CD4-positive, alpha-beta T cell treated with Interleukin-6 for 4 hours (primary cell): ENCODE measurements around the gene TMEM238L.

Source experiments
- DNase-seq: peaks from one replicate; pipeline ENCODE4 v3.0.0-alpha.2; 2020; ENCODE audit warnings: mixed read lengths

TMEM238L gene

DNA sequence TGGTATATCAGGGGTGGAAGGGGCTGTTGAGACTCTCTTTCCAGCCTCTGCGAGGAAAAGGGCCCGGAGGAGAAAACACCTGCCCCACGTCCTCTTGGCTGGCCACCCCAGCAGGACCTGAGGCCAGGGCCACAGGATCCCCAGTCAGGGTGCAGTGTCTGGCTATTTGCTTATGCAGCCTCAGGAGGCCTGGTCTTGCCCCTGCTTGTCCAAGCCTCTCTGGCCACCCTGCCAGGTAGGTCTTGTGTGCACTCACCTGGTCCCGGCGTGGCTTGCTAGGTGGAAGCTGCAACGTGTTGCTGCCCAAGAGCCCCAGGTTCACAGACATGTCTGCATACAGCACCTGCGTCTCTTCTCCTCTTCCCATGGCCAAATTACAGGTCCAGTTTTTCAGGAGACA lies 549 bp downstream of the TMEM238L start:
- DNase-seq: no peak

DNA sequence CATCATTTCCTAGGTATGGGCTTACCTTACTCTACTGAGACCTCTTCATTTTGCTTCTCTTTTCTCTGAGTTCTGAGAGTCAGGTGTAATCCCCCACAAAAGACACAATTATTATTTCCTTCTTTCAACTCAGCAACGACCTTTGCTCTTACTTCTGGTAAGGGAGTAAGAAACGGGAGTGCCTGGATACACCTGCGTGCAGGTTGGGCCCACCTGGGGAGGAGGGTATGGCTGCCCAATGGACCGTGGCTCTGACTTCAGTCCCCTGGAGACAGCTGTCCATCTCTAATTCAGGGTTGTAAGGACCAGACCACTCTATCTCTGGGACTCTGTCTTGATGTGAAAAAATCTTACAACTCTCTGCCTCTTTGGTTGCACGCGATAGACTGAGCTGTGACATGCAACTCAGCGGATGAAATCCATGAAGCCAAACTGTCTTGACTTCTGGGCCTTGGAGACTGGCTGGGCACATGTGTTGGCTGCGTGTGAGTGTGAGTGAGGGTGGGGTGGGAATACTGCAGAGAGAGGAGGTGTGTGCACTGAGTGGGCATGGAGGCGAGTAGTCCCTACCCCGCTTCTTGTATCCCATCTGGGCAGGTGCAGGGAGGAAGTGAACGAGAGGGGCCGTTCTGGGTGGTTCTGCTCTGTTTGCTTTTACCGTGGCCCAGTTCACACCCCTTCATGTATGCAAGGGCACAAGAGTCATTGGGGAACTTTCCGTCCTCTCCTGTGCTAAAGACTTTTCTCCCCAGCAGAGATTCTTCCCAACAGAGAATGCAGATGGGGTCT lies 1.2 kb downstream of the TMEM238L start:
- DNase-seq: no peak

DNA sequence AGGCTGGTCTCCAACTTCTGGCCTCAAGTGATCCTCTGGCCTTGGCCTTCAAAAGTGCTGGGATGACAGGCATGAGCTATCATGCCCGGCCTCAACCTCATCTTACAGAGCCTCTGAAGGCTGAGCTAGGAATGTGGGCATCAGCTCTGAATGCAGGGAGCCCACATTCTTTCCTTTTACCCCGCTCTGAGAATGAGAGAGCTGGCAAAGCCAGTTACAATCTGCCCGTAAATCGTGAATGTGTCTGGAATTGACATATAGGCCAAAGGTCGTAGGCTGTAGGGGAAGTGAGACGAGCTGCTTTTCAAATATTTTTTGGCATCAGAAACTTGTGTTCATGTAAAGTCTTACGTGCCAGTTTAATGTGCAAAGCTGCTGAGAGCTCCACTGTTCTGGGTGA lies 4.5 kb downstream of the TMEM238L start:
- DNase-seq: no peak

DNA sequence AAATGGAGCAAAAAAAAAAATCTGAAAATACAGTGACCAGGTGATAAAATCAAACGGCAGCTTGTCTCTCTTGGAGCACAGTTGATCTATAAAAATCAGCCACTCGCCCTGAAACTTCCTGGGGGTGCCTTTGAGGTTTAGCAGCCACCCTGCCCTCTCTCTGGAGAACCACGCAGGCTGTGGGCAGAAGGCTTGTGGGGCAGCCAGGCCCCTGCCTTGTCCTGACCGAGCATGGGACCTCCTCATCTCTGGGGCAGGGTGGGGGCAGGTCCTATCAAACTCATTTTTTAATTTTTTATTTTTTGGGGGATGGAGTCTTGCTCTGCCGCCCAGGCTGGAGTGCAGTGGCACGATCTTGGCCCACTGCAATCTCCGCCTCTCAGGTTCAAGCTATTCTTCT lies 5.0 kb downstream of the TMEM238L start:
- no peak for DNase-seq

DNA sequence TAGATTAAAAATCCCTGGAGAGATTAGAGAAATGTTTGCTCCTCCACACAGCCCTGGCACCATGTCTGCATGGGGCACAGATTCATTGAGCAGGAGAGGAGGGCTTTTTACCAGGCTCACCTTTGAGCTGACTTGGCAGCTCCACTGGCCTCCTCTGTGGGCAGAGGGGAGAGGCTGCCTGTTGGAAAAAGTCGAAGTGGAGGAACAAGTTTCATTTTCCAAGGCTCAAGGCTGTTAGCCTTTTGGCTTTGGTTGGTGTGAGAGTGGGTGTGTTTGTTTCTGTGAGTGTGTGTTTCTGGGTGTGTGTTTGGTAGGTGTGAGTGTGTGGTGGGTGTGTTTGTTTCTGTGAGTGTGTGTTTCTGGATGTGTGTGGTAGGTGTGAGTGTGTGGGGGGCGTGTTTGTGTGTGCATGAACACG lies 5.6 kb downstream of the TMEM238L start:
- DNase-seq: no peak

DNA sequence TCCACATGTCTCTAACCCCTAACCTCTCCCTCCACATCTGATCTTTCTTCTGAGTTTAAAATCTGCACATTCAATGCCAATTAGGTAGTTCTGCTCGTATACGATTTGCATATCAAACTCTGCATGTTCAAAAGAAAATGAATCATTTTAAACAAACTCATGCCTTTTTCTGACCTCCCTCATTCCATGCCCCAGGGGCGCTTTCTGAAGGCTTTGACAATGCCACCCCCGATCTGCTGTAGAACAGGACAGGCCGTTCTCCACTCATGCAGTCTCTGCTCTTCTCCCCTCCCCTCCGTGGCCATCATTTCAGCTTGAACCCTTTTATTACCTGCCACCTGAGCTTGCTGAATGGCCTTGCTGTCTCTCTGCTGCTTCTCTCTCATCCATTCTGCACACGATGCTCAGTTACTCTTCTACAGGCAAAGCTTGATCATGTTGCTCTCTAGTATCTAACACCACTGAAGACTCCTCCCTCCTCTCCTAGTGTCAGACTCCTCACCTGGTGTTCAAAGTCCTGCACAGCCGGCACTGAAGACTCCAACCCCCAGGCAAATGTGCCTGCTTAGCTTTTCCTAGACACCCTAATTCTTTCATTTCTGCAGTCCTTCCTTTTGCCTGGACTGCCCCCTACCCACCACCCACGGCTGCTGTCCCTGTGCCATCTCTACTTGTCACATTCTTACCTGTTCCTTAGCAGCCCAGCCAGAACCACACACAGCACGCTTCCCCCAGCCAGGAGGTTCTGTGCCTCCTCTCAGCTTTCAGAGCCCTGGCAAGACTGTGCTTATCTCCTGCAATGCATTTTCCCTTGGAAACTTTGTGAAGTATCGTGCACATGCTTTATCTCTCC lies 6.2 kb downstream of the TMEM238L start:
- no peak for DNase-seq

DNA sequence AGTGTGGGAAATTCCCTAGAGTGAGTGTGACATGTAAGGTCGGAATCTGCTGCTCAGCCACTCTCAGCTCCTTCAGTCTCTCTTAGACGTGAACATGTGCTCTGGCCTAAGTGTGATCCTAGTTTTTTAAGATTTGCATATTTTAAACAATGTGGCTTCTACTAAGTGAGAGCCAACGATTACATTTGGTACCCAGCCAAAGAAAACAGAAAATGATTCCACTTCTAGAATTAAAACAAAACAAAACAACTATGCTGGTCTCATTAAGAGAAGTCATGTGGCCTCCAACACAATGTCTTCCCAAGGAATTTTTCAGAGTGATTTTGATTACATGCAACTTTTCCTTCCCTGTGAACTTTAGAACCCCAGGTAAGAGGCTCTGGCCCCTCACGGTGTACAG lies 10.1 kb downstream of the TMEM238L start:
- DNase-seq: no peak

DNA sequence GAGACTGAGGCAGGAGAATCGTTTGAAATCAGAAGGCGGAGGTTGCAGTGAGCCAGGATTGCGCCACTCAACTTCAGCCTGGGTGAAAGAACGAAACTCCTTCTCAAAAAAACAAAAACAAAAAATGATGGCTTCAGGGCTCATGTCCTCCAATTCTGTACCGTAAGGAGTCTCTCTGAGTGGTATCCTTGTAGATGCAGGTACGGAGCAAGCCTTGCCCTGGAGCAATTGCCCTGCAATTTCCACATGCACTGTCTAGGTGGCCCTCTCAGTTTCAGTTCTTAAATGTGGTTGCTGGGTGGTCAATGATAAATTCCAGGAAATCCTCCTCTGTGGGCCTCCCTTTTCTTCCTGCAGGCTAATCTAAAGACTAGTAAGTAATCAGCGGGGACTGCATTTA lies 10.6 kb downstream of the TMEM238L start:
- DNase-seq: no peak

DNA sequence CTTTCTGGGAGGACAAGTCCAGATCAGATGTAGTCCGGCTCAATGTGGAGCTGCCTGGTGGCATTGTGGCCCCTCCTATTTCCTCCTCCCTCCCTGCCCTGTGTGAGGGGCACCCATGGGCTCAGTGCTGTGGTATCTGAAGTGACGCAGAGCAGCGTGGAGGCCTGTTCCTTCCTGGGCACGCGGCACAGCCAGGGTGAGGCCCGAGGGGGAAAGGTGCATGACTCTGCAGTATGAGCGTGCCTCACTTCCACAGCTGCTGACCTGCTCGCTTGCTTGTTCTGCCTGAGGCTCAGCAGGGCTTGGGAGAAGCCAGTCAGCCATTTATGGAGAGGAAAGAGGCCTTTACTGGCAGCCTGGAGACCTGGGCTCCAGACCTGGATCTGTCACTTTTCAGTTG lies 11.7 kb downstream of the TMEM238L start:
- DNase-seq: no peak

DNA sequence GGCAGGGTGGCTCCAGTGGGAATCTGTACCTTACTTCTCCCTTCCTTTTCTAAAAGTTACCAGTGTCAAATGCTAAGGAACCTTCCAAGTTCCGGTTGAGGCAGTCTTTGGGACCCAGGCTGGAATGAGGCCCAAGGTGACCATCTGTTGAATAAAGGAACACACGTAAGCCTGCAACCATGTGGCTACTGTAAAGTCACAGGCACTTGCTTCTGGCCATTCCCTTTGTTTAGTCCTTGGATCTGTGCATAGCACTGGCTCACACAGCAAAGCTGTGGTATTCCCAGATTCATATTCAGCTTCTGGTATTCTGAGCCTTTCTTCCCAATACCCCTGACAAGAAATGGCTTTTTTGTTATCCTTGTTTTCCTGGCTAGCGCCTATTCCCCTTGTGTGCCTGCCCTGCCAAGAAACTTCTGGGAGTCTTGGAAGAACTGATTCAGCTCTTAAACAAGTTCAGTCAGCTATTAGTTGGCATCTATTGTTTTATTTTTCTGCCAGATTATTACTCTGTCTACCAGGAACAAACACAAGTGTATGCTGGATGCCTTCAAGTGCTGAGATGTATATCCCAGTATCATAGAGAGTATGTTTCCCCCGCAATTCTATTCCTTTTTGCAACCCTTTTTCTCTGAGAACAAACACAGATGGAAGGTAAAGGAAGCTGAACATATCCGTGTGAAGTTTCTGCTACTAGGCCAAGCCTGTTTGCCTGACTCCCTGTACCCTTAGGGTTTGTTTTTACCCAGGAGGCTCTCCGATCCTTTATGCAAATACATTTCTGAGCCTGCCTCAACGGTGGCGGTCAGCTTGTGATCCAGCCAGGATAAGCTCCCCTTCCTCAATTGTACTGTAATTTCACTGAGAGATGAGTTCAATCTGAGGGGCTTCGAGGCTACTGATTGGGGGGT lies 13.2 kb downstream of the TMEM238L start:
- DNase-seq: no peak

DNA sequence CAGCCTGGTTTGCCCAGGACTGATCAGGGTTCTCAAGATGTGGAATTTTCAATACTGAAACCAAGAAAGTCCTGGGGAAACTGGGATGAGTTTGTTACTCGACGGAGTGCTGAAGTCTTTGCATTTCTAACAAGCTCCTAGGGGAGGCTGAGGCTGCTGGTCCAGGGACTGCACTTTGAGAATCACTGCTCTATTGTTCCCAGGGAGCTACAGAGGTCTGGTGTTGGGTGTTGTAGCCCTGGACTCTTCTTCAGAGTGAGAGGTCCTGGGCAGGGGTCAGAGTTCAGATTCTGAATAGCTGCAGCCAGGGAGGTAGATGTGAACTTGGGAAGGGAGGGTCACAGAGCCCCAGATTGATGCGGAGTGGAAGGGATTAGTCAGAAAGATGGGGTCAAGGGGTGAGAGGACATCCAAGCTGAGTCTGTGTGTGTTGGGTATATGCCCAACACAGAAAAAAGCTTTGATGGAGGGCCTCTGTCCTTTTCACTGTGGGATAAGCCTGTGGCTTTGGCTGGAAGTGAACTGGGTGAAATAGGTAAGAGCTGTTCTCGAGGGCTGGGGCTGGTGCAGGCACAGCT lies 14.1 kb downstream of the TMEM238L start:
- no peak for DNase-seq

DNA sequence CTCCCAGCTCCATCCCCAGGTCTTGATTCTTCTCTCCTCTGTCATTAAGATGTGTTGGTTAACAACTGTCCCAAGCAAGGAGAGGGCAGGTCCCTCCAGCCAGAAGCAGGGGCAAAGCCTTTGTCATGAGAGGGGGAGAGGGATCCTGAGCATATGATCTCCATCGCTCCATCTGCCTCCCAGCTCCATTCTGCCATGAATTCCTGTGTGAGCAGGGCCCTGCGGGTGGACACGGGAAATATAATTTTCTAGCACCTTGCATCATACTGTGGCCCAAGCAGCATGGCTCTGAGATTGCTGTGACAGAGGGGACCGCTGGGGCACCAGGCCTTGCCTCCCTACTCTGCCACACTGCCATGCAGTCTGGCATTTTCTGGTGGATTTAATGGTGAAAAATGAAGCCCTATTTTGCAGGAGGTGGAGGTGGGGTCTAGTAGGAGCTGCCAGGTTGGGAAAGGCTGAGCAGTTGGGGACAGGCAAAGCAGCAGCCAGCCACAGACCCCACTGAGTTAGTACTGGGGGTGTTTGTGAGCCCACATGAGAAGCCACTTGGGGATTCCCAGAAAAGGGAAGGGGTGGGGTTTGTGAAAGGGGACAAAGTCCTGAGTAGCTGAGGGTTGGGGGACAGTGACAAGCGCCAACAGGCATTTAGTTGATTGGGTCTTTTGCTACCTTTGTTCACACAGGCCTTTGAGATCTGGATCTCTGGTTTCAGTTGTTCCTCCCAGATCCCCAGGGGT lies 16.4 kb downstream of the TMEM238L start:
- DNase-seq: no peak

DNA sequence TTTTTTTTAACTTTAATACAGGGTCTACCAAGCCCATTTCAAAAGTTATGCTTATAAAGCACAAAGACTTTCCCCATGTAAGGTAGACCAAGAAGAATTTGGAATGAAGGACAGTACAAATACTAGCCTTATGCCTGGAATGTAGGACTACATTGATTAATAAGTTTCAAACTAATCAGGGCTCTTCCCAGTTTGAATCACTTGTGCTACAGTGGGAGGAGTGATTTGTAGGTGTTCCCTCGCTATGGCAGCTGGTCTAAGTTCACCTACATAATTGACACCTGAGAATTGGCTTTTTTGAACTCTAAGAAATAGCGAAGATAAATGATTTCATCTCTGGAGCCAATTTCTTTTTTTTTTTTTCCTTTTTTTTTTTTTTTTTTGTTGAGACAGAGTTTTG lies 18.6 kb downstream of the TMEM238L start:
- DNase-seq: no peak

DNA sequence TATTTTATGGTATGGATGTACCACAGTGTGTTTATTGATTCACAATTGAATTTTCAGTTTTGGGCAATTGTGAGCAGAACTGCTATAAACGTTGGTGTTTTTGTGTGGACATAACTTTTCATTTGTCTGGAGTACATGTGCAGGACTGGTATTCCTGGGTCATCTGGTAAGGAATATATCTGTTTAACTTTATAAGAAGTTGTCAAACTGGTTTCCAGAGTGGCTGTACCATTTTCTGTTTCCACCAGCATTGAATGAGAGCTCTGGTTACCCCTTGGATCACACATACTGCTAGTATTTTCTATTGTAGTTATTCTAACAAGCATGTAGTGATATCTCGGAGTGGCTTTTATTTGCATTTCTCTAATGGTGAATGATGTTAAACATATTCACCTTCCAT lies 24.3 kb downstream of the TMEM238L start:
- no peak for DNase-seq

DNA sequence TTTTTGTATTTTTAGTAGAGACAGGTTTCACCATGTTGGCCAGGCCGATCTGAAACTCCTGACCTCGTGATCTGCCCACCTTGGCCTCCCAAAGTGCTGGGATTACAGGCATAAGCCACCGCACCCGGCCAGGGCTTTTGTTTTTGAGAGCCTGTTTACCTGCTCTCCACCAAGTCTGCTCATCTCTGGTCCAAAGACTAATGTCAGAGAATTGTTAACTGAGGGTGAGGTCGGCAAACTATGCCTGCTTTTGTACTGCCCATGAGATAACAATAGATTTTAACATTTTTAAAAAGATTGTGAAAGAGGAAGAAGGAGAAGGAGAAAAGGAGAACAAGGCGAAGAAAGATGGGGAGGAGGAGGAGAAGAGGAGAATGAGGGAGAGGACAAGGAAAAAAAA lies 26.0 kb downstream of the TMEM238L start:
- no peak for DNase-seq

DNA sequence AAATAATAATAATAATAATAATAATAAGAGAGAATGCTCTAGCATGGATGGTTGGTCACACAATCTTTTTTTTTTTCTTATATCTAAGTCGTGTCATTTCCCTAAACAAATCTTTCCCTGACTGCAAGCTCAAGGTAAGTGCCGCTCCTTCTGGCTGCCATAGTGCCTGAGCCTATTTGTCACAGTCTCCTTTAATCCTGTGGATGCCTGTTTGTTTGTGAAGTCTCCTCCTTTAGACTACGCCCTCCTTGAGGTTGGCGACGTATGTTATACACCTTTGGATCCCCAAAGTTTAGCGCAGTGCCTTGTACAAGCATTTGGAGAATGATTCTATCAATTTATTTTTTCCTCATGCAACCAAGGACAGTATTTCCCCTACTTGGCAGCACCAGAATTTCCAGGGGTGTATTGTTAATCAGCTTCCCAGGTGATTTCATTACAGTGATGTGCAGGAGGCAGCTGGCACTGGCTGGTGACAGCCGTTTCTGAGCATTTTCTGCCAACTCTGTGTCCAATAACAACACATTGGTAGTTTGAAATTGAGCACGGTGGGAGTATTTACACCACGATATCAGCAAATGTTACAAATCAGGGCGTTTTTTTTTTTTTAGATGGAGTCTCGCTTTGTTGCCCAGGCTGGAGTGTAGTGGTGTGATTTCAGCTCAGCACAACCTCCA lies 26.6 kb downstream of the TMEM238L start:
- DNase-seq: no peak

DNA sequence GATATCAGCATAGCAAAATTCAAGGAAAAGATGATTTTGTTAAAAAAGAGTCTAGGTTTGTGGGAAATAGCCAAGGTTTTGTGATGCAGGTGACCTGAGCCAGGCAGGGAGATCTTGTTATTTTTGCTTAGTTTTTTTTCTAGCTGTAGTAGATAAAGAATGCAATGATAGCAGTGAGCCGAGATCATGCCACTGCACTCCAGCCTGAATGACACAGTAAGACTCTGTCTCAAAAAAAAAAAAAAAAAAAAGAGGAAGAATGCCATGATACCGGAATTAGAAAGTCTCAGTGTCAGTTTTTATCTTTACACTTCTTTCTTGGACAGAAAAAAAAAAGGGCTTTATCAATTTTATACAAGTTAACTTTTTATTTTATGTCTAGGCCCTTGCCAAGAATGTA lies 27.5 kb downstream of the TMEM238L start:
- DNase-seq: no peak

DNA sequence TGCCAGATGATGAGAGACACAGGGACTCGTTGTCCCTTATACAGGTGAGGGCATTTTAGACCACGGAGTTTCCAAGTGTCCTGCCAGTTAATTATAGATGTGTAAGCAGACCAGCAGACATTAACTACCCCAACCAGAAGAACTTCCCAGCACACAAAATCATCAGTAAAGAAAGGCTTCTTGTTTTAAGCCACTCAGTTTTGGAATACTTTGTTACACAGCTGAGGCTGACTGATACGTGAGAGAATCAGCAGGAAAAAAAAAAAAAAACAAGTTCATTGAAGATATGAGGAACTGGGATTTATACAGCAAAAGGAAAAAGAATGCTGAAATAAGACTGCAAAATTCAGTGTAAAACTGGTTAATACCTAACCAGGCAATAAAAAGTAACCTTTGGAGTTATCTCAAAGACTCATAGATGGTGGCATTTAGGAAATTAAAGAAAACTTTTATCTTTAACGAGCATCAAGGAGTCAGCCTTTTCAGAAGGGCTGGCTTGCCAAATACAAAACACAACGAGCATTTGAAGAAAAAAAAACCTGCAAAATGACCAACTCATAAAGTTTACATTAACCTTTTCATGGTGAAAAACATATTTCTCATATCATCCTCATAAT lies 28.1 kb downstream of the TMEM238L start:
- DNase-seq: no peak

DNA sequence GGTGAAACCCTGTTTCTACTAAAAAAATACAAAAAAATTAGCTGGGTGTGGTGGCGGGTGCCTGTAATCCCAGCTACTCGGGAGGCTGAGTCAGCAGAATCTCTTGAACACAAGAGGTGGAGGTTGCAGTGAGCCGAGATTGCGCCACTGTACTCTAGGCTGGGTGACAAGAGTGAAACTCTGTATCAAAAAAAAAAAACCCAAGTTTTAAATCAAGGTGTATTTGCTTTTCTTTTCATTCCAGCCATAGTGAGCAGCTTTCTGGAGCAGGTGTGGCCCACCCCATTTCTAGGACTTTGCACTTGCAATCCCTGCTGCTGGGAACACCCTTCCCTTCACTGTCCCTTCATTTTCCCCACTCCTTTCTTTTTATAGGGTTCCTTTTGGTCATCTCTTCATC lies 28.8 kb downstream of the TMEM238L start:
- DNase-seq: no peak

DNA sequence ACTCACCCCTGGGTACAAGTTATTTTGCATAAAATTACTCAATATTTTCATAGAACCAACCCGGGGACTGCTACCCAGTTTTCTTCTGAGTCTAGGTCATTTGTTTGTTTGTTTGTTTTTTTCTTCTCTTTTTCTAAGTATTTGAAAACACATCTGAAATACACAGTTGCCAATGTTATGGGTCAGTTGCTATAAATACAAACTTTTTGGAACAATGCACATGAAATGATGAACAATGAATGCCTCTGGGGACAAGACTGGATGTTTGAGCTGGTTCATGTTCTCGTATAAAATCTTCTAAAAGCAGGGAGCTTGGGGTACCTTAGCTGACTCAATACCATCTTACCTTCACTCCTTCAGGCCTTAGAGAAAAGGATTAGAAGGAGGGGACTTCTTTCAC lies 30.5 kb downstream of the TMEM238L start:
- no peak for DNase-seq
